Stromal cell of bone marrow (primary cell): ENCODE measurements around the gene COLGALT1.
A peak's percentile ranks its signal among the peaks of the same experiment; 100 is the strongest.

Source experiments
- DNase-seq: peaks from one replicate; pipeline ENCODE4 v3.0.0-alpha.2; 2012; ENCODE audit warnings: low read depth

Gene COLGALT1

GRCh38 chr19:17598953-17599352 lies 43.5 kb downstream of the COLGALT1 start:
- no peak for DNase-seq

DNA sequence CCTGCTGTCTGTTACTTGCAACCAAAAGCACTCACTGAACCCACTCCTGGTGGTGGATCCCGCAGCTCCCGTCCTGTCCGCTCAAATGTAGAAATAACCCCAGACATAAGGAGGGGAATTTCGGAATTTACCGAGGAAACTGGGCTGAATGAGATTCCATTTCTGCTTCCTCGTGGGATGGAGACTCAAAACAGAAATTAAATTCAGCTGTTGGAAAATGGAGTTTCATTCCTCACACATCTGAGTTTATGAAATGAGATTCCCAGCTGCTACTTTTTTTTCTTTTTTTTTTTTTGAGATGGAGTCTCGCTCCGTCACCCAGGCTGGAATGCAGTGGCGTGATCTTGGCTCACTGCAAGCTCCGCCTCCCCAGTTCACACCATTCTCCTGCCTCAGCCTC lies 44.3 kb downstream of the COLGALT1 start:
- no peak for DNase-seq

- DNase-seq = no peak
Observed at GRCh38 chr19:17601683-17602082, 46.2 kb downstream of the COLGALT1 start.

DNA sequence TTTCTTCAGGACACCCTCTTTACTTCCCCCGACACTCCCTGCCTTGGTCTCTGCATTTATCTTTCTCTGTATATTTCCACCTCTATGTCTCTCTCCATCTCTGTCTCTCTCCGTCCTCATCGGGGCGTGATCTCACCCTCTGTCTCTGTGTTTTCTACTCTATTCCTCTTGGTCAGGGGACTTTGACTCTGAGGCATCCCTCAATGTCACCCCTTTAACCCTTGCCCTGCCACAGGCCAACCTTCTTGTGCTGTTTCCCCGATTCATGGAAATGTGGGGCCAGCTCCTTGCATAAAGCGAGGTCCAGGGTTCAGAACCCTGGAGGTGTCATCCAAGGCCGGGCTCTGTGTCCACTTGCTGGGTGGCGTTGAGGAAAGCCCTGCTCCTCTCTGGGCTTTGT lies 46.8 kb downstream of the COLGALT1 start:
- DNase-seq = no peak

DNA sequence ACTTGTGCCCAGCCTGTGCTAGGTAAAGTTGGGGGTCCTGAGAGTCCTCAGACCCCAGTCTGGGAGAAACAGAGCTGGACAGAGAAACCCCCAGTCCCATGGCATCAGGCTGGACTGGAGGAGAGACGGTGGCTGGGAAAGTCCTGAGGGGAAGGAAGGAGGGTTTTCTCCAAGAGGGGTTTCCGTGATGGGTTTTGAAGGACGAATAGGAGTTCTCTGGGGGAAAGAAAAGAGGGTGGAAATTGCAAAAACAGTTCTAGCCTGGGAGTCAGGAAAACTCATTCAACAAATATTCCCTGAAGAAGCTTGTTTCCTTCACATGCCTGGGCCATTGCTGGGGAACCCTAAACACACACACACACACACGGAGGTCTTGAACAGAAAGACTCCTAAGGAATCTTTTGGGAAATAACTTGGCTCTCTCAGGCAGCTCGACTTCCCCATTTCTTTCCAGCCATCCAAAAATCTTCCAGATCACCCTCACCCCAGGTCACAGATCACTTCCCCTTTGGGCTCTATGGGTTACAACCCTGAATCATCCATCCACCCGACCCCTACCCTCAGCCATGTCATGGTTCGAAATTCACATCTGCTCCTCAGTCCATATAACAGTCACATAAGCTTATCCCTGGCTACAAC lies 47.5 kb downstream of the COLGALT1 start:
- DNase-seq = no peak

GRCh38 chr19:17604372-17605025 lies 49.0 kb downstream of the COLGALT1 start:
- DNase-seq = no peak

DNA sequence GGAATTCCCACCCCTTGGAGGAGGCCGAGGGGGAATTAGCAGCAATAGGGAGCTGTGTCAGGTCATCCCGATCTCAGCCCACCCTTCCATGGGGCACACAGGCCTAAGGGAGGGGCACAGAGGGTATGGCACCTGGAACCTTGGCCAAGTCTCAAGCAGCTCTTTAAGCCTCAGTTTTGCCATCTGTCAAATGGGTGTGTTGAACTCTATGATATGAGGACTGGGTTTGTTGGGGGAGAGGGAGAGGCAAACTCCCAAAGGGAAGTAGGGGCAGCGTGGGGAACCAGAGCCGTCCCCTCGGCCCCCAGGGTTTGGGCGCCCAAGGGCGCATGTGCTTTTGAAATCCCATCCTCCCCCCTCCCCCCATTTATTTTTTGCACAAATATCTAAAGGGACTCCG lies 49.7 kb downstream of the COLGALT1 start:
- no peak for DNase-seq

GRCh38 chr19:17605761-17606589 lies 50.5 kb downstream of the COLGALT1 start:
- peak; percentile 9 for DNase-seq

DNA sequence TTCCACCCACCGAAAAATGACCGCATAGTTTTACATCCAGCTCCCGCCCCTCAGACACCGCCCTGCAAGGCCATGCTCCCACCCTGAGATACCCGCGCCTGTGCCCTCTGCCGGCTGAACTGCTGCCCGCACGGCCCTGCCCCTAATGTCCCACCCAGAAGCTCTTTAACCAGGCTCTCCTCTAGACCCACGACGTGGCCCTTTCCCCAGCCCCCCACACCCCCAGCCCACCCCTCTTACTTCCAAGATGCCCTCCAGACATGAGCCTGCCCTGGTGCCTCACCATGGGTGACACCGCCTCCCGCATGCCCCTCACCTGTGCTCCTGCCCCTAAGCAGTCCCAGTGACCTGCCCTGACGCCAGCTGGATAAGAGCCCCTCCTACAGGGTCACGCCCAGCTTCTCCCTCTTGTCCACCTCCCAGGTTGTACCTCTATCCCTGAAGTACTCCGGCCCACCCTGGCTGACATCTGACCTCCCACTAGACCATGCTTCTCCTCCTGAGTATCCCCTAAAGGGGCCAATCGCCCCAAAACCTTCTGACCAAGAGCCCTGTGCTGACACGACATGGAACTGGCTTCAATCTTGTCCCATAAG lies 51.2 kb downstream of the COLGALT1 start:
- no peak for DNase-seq

- DNase-seq = no peak
Observed at GRCh38 chr19:17607936-17608335, 52.5 kb downstream of the COLGALT1 start.

DNA sequence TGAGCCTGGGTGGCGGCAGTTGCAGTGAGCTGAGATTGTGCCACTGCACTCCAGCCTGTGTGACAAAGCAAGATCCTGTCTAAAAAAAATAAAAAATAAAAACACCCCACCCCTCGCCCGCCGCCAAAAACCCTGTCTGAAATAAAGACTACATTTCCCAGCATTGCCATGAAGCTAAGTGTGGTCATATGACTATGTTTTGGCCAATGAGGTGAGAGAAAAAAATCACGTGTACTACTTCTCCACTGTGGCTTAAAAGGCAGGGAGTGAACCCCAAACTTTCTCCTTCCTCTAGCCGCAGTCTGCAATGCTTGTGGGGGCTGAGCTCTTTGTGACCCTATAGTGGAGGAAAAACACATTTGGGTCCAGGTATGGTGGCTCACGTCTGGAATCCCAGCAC lies 54.9 kb downstream of the COLGALT1 start:
- peak; percentile 3 for DNase-seq

- no peak for DNase-seq
Observed at GRCh38 chr19:17611462-17612244, 56.2 kb downstream of the COLGALT1 start.

- DNase-seq = no peak
Observed at GRCh38 chr19:17614476-17614875, 59.0 kb downstream of the COLGALT1 start.

- DNase-seq = no peak
Observed at GRCh38 chr19:17615889-17616685, 60.6 kb downstream of the COLGALT1 start.

- no peak for DNase-seq
Observed at GRCh38 chr19:17616686-17616960, 61.2 kb downstream of the COLGALT1 start.

DNA sequence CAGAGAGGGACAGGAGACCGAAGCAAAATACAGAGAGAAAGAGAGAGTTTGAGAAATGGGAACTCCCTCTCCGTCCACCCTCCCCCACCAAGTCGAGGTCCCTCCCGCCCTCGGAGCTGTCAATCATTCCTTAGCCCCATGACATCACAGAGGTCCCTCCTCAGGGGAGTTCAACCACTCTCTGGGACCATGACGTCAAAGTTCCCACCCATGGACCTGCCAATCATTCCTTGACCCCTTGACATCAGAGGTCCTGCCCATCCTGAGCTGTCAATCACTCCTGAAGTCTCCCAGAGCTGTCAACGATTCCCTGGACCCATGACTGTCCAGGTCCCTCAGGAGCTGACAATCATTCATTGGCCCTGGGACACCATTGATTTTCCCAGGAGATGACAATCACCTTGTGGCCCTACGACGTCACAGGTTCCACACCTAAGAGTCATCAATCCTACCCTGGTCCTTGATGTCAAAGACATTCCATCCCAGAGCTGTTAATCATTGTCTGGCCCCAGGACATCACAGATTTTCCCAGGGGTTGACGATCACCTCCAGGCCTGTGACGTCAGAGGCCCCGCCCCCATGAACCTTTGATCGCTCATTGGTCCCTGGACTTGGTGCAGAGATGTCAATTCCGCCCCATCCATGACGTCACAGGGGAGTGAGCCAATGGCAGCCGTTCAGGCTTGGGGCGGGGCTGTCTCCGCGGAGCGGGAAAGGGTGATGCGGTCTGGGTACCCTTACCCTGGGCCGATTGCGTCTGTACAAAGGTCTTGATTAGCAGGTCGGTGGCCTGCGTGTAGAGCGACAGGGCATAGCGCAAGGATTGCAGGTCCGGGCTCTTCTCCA lies 61.7 kb downstream of the COLGALT1 start:
- no peak for DNase-seq

DNA sequence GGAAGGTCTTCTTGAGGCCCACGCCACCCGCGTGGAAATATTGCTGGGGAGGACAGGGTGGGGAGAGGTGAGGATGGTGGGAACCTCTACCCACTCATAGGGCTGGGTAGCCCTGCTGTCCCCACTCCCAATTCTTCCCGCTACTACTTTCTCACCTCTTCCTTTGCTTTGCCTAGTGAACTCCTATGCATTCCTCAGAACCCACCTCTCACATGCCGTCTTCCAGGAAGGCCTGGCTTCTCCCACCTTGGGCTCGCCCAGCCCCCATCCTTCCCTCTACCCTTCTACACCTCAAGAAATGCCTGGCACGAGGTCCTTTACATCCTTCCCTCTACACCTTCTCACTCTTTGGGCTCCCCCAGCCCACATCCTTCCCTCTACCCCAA lies 62.4 kb downstream of the COLGALT1 start:
- DNase-seq = no peak

DNA sequence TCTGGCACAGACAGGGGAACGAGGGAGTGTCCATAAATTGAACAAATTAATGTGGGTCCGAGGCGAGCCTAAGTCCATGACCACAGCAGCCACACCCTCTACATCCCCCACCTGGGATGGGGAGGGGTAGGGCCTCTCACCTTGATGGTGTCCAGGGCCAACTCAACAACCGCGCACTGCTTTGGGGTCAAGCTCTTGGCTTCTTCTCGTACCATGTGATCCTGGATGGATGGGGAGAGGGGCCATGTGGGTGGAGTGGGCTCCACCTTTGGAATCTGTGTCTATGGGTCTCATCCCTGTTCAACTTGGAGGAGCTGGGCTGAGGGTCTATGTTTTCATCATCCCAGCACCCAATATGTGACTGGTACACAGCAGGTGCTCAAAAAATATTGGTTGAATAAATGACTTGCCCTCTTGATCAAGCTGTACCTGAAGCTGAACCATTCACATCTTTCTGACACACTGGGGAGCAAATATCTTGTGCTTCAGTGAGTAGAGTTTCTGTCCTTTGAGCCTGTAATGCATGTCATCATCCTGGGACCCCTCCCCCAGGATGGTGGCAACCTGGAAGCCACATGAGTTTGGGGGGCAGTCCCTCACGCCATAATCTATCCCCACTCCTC lies 62.9 kb downstream of the COLGALT1 start:
- no peak for DNase-seq

DNA sequence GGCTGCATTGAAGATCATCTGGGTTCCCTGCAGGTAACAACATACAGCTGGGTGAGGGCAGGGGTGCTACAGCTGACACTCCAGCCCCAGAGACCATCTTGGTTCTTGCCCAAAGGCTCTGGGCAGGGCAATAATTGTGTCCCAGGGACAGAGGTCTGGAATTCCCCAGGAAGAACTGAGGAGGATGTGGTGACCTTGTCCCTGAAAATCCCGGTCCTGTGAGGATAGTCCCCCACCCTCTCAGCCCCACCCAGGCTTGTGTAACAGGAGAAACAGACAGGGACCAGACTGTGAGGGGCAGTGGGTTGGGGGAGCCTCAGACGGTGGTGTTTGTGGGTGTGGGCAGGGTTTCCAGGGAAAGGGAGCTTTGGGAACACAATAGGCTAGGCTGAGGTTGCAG lies 63.5 kb downstream of the COLGALT1 start:
- no peak for DNase-seq

GRCh38 chr19:17620696-17621095 lies 65.2 kb downstream of the COLGALT1 start:
- DNase-seq = no peak
